ENCODE measurements around the gene OXT.
A peak's percentile ranks its signal among the peaks of the same experiment; 100 is the strongest.
"Not testable (repeated sequence)": the region's sequence is repeated elsewhere in the genome, so short reads cannot be mapped to it uniquely, and the experiment has no call there.

Gene OXT

DNA sequence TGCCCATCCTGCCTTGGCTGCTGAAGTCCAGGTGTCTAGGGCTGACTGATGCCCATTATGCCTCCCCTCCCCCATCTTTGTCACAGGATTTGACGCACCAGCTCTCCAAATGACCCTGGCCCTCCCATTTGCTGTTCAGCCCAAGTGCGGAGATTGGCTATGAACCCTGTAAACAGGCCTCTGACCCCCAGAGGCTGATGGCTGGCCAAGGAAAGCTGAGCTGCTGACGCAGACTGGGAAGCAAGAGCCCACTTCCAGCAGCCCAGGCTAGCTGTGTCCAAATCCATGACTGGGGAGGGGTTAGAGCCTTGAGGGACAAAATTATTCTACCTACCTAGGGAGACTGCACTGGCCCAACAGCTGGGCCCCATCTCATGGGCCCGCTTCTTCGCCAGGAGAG lies 28.8 kb upstream of the OXT start:
- Histone ChIP-seq H3K27me3 (ENCODE audit: control insufficient read depth, insufficient read depth, low read length) (peaks cover 2% of the 10 kb centered on the region), H3K9me3 (ENCODE audit: control insufficient read depth, insufficient read depth, low read length) (no peaks in the 10 kb centered on the region), H3K36me3 (ENCODE audit: control insufficient read depth, insufficient read depth, low read length) (peaks cover 8% of the 10 kb centered on the region), H3K4me3 (ENCODE audit: low read depth, low read length) (no peak overlapping the region), H3K4me1 (ENCODE audit: control insufficient read depth, insufficient read depth, low read length) (peaks cover 10% of the 10 kb centered on the region), H3K9ac (ENCODE audit: low read depth, low read length) (no peak overlapping the region)

DNA sequence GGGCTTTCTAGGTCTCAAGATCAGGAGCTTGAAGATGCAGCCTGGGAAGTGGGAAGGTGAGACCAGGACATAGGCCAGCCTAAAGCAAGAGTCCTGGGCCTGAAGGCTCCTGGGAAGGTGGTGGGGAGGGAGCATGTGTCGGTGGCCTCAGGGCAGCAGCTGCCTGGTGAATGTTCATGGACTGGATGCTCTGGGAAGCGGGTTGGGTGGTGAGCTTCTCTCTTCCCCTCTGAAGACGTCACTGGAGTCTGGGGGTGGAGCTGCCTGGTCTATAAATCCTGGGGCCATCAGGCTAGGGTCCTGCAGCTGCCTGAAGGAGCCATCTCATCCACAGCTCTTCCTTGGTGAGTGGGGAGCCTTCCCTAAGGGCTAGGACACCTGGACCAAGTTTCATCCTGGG lies 28.1 kb upstream of the OXT start, which contains the start of gene GNRH2:
Gene GNRH2 (plus strand): TSS at position 301 of the 400 bp plus-strand sequence. CDS start 793 bp downstream, outside the sequence.
- no peak within 1 kb of the TSS for H3K4me3 ChIP-seq (ENCODE audit: low read depth, low read length)
- H3K4me1 ChIP-seq (ENCODE audit: control insufficient read depth, insufficient read depth, low read length), result peaks cover 10% of the 10 kb centered on the region
- H3K36me3 ChIP-seq (ENCODE audit: control insufficient read depth, insufficient read depth, low read length), result peaks cover 15% of the 10 kb centered on the region
- H3K27me3 ChIP-seq (ENCODE audit: control insufficient read depth, insufficient read depth, low read length), result peaks cover 2% of the 10 kb centered on the region
- H3K9ac ChIP-seq (ENCODE audit: low read depth, low read length), result no peak within 1 kb of the TSS
- no peaks in the 10 kb centered on the region for H3K9me3 ChIP-seq (ENCODE audit: control insufficient read depth, insufficient read depth, low read length)

DNA sequence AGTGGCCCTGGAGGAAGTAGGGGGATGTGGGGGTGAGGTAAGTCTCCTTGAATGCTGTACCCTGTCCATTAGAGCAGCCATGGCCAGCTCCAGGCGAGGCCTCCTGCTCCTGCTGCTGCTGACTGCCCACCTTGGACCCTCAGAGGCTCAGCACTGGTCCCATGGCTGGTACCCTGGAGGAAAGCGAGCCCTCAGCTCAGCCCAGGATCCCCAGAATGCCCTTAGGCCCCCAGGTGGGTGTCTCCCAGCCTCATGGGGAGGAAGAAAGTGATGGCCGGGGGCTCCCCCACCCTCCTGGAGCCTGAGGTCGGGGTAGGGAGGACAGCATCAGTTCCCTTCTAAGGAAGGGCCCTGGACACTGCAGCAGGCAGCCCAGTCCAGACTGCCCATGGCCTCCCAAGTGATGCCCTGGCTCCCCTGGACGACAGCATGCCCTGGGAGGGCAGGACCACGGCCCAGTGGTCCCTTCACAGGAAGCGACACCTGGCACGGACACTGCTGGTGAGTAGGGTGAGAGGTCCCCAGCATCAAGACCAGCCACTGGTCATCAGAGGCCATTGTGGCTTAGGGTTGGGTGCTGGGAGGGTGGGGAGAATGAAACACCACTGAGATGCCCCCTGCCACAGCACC lies 27.0 kb upstream of the OXT start:
- Histone ChIP-seq H3K9ac (ENCODE audit: low read depth, low read length) (no peak overlapping the region), H3K36me3 (ENCODE audit: control insufficient read depth, insufficient read depth, low read length) (peaks cover 20% of the 10 kb centered on the region), H3K4me1 (ENCODE audit: control insufficient read depth, insufficient read depth, low read length) (peaks cover 10% of the 10 kb centered on the region), H3K9me3 (ENCODE audit: control insufficient read depth, insufficient read depth, low read length) (no peaks in the 10 kb centered on the region), H3K27me3 (ENCODE audit: control insufficient read depth, insufficient read depth, low read length) (peaks cover 2% of the 10 kb centered on the region), H3K4me3 (ENCODE audit: low read depth, low read length) (peak overlapping the region; percentile 84)

- H3K27me3 ChIP-seq (ENCODE audit: control insufficient read depth, insufficient read depth, low read length), result peaks cover 2% of the 10 kb centered on the region
- H3K36me3 ChIP-seq (ENCODE audit: control insufficient read depth, insufficient read depth, low read length), result peaks cover 25% of the 10 kb centered on the region
- no peaks in the 10 kb centered on the region for H3K9me3 ChIP-seq (ENCODE audit: control insufficient read depth, insufficient read depth, low read length)
- H3K9ac ChIP-seq (ENCODE audit: low read depth, low read length), result peak overlapping the region; percentile 70
- peak overlapping the region; percentile 84 for H3K4me3 ChIP-seq (ENCODE audit: low read depth, low read length)
- H3K4me1 ChIP-seq (ENCODE audit: control insufficient read depth, insufficient read depth, low read length), result peaks cover 10% of the 10 kb centered on the region
Measured at GRCh38 chr20:3045042-3045815, 26.2 kb upstream of the OXT start.

DNA sequence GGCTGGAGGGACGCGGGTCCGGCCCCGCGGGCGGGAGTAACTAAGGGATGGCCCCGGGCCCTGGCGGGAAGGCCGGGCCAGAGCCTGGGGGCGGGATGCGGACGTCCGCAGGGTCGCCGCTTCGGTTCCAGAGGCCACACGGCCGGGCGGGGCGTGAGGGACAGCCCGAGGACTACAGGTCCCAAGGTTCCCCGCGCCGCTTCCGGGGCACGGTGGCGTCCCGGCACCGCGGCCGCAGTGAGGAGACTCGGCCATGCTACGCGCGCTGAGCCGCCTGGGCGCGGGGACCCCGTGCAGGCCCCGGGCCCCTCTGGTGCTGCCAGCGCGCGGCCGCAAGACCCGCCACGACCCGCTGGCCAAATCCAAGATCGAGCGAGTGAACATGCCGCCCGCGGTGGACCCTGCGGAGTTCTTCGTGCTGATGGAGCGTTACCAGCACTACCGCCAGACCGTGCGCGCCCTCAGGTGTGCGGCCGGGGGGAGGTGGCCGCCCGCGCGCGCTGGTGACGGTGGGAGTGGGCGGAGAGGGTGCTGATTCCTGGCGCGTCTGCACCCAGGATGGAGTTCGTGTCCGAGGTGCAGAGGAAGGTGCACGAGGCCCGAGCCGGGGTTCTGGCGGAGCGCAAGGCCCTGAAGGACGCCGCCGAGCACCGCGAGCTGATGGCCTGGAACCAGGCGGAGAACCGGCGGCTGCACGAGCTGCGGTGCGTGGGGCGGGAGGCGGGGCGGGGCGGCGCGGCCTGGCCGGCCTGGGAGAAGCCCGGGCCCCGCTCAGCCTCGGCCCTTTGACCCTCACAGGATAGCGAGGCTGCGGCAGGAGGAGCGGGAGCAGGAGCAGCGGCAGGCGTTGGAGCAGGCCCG lies 25.4 kb upstream of the OXT start, which contains the start of gene MRPS26:
Gene MRPS26 (plus strand): TSS at position 237 of the 861 bp plus-strand sequence. CDS start 17 bp downstream, at position 254.
- Histone ChIP-seq H3K9ac (ENCODE audit: low read depth, low read length) (peak within 1 kb of the TSS; percentile 93), H3K4me1 (ENCODE audit: control insufficient read depth, insufficient read depth, low read length) (peaks cover 10% of the 10 kb centered on the region), H3K36me3 (ENCODE audit: control insufficient read depth, insufficient read depth, low read length) (peaks cover 25% of the 10 kb centered on the region), H3K9me3 (ENCODE audit: control insufficient read depth, insufficient read depth, low read length) (no peaks in the 10 kb centered on the region), H3K4me3 (ENCODE audit: low read depth, low read length) (peak within 1 kb of the TSS; percentile 84), H3K27me3 (ENCODE audit: control insufficient read depth, insufficient read depth, low read length) (peaks cover 2% of the 10 kb centered on the region)

DNA sequence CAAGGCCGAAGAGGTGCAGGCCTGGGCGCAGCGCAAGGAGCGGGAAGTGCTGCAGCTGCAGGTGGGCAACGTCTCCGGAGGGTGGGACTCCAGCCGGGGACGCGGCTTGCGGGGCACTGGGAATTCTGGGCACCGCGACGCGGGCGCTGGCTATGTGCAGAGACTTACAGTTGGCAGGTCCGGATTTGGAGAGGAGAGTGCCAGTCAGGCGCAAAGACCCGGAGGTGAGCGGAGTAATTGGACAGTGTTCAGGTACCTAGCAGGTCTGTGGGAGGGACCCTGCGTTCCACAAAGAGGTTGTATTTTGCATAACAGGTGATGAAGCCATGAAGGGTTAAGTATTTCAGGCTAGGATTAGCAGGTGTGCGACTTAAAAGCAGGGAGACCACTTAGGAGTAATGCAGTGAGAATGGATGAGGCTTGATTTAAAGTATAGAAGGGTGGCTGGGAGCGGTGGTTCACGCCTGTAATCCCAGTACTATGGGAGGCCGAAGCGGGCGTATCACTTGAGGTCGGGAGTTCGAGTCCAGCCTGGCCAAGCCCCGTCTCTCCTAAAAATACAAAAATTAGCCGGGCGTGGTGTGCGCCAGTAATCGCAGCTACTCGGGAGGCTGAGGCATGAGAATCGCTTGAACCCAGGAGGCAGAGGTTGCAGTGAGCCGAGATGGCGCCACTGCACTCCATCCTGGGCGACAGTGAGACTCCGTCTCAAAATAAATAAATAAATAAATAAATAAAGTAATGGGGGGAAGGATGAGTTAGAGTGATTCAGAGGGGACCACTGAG lies 24.6 kb upstream of the OXT start:
- Histone ChIP-seq H3K4me3 (ENCODE audit: low read depth, low read length) (peak overlapping the region; percentile 84), H3K9me3 (ENCODE audit: control insufficient read depth, insufficient read depth, low read length) (no peaks in the 10 kb centered on the region), H3K36me3 (ENCODE audit: control insufficient read depth, insufficient read depth, low read length) (peaks cover 25% of the 10 kb centered on the region), H3K9ac (ENCODE audit: low read depth, low read length) (peak overlapping the region; percentile 93), H3K4me1 (ENCODE audit: control insufficient read depth, insufficient read depth, low read length) (peaks cover 9% of the 10 kb centered on the region), H3K27me3 (ENCODE audit: control insufficient read depth, insufficient read depth, low read length) (peaks cover 2% of the 10 kb centered on the region)

DNA sequence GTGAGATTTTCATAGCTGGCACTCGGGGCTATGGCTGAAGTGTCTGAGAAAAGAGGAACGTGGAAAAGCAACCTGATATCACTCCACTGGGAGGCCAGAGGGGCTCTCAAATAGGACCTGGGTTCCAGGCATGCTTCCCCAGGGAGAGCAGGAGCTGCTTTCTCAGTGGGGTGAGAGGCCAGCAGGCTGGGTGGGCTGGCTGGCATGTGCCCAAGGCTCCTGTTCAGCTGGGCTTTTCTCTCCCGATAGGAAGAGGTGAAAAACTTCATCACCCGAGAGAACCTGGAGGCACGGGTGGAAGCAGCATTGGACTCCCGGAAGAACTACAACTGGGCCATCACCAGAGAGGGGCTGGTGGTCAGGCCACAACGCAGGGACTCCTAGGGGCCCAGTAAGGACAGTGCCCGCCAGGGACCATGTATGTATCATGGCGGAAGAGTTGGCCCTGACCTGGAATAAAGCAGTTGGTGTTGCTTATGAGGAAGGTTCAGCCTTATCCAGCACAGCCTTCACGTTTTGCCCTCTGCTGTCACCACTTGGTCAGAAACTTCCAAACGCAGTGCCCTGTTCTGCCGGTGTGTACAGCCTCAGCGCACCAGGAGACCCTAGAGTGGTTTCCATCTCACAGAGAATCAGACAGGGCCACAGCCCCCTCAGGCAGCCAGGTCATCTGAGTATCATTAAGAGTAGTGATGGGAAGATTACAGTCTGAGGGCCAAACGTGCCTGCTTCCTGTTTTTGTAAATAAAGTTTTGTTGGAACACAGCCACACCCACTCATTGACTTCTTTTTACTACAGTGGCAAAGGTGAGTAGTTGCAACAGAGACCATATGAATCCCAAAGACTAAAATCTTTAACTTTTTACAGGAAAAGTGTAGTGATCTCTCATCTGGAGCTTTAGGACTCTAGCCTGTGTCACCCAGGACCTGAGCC lies 23.7 kb upstream of the OXT start:
- H3K9me3 ChIP-seq (ENCODE audit: control insufficient read depth, insufficient read depth, low read length), result no peaks in the 10 kb centered on the region
- H3K4me3 ChIP-seq (ENCODE audit: low read depth, low read length), result no peak overlapping the region
- H3K27me3 ChIP-seq (ENCODE audit: control insufficient read depth, insufficient read depth, low read length), result peaks cover 2% of the 10 kb centered on the region
- no peak overlapping the region for H3K9ac ChIP-seq (ENCODE audit: low read depth, low read length)
- H3K36me3 ChIP-seq (ENCODE audit: control insufficient read depth, insufficient read depth, low read length), result peaks cover 25% of the 10 kb centered on the region
- H3K4me1 ChIP-seq (ENCODE audit: control insufficient read depth, insufficient read depth, low read length), result peaks cover under 1% of the 10 kb centered on the region

DNA sequence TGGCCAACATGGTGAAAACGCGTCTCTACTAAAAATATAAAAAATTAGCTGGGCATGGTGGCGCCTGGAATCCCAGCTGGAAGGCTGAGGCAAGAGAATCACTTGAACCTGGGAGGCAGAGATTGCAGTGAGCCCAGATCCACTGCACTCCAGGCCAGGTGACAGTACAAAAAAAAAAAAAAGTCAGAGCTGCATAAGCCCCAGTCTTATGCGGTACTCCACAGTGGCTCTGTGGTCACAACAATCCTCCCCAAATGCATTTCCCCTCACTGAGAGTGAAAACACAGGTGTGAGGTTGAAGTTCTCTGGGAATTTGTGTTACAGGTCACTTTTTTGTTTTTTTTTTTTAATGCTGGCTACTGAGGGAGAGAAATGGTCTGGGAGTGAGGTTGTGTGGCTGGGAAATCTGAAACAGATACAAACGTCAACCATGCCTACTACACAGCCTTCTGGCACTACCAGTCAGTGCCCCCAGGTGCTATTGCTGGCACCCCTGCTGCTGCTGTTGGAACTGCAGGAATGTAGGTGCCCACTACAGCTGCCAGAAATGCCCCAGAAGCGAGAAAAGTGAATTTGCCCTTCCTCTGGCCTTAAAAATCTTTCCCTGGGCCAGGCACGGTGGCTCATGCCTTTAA lies 19.9 kb upstream of the OXT start:
- Histone ChIP-seq H3K9ac (ENCODE audit: low read depth, low read length) (no peak overlapping the region), H3K4me3 (ENCODE audit: low read depth, low read length) (no peak overlapping the region), H3K36me3 (ENCODE audit: control insufficient read depth, insufficient read depth, low read length) (peaks cover 25% of the 10 kb centered on the region), H3K27me3 (ENCODE audit: control insufficient read depth, insufficient read depth, low read length) (no peaks in the 10 kb centered on the region), H3K4me1 (ENCODE audit: control insufficient read depth, insufficient read depth, low read length) (no peaks in the 10 kb centered on the region), H3K9me3 (ENCODE audit: control insufficient read depth, insufficient read depth, low read length) (no peaks in the 10 kb centered on the region)

- H3K36me3 ChIP-seq (ENCODE audit: control insufficient read depth, insufficient read depth, low read length), result no peaks in the 10 kb centered on the region
- H3K4me1 ChIP-seq (ENCODE audit: control insufficient read depth, insufficient read depth, low read length), result no peaks in the 10 kb centered on the region
- H3K27me3 ChIP-seq (ENCODE audit: control insufficient read depth, insufficient read depth, low read length), result no peaks in the 10 kb centered on the region
- H3K4me3 ChIP-seq (ENCODE audit: low read depth, low read length), result no peak overlapping the region
- no peak overlapping the region for H3K9ac ChIP-seq (ENCODE audit: low read depth, low read length)
- no peaks in the 10 kb centered on the region for H3K9me3 ChIP-seq (ENCODE audit: control insufficient read depth, insufficient read depth, low read length)
Measured at GRCh38 chr20:3059489-3059888, 11.9 kb upstream of the OXT start.

DNA sequence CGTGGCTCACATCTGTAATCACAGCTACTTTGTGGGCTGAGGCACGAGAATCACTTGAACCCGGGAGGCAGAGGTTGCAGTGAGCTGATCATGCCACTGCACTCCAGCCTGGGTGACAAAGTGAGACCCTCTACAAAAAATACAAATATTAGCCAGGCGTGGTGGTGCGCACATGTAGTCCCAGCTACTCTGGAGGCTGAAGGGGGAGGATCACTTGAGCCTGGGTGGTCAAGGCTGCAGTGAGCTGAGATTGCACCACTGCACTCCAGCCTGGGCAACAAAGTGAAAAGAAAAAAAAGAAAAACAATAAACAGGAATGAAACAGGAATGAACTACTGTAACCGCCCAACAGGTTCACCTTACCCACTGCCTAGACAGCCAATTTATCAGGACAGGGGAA lies 7.3 kb upstream of the OXT start:
- H3K9me3 ChIP-seq (ENCODE audit: control insufficient read depth, insufficient read depth, low read length); H3K27me3 ChIP-seq (ENCODE audit: control insufficient read depth, insufficient read depth, low read length); H3K9ac ChIP-seq (ENCODE audit: low read depth, low read length); H3K4me3 ChIP-seq (ENCODE audit: low read depth, low read length); H3K36me3 ChIP-seq (ENCODE audit: control insufficient read depth, insufficient read depth, low read length); H3K4me1 ChIP-seq (ENCODE audit: control insufficient read depth, insufficient read depth, low read length): not testable (repeated sequence)

All from iPS-15b (cell line).